Esophagus squamous epithelium (tissue), 5 donors: ENCODE measurements around the gene EPN2. TPM values are rescaled to one million over a fixed set of nuclear protein-coding genes. Genes with fewer than 3 reads are reported as not detected.

Experiments
- DNase-seq: peaks from one replicate; lab custom pipeline; 2025; lab: John Stamatoyannopoulos, UW
- H3K27ac ChIP-seq, 4 donors: fragments of 200-600 bp; sonication (generic); one replicate each; pipeline ENCODE4 v1.5.1; 2016 to 2019; ENCODE audit warnings: mild to moderate bottlenecking in 1 of 4
- H3K27me3 ChIP-seq, 4 donors: fragments of 200-600 bp; sonication (generic); 1 replicate in 3 of 4; 2 replicates in 1 of 4; pipeline versions ENCODE4 v1.5.1 to v1.6.0; 2017 to 2021; ENCODE audit warnings: antibody characterized with exemption in 1 of 4
- H3K36me3 ChIP-seq, 3 donors: fragments of 200-600 bp; sonication (generic); one replicate each; pipeline ENCODE4 v1.5.1; 2016 to 2019
- H3K4me1 ChIP-seq, 3 donors: fragments of 200-600 bp; sonication (generic); one replicate each; pipeline ENCODE4 v1.5.1; 2017 to 2019
- H3K4me3 ChIP-seq, 4 donors: fragments of 200-600 bp; sonication (generic); 1 replicate in 3 of 4; 2 replicates in 1 of 4; pipeline ENCODE4 v1.5.1; 2016 to 2019; ENCODE audit warnings: mild to moderate bottlenecking in 2 of 4, moderate library complexity in 1 of 4
- H3K9me3 ChIP-seq, 3 donors: fragments of 200-600 bp; sonication (generic); one replicate each; pipeline ENCODE4 v1.5.1; 2016 to 2019
- POLR2A ChIP-seq, 4 donors: fragments of 450-650 bp; IDR thresholded peaks; one replicate each; pipeline ENCODE4 v1.6.1; 2017; ENCODE audit warnings: antibody characterized with exemption in 4 of 4, mild to moderate bottlenecking in 4 of 4, moderate library complexity in 3 of 4
- WGBS, 2 donors: methylation state at CpG; one replicate each; pipeline ENCODE4 v1.1.5; 2018; 5-methylcytosine and 5-hydroxymethylcytosine counted together
- intact Hi-C: fragments of 100-400 bp; cut with DNase I; formaldehyde crosslinking; loops from one replicate; pipeline ENCODE4 v1.15.0; 2022
- total RNA-seq, 4 donors: library from RNA; depleted of rRNA; stranded (reverse); fragments of >200 nt; gene quantifications; one replicate each; pipeline ENCODE4 v1.1.0, GENCODE V29; 2016
- TF ChIP-seq, protein P1 (sequence below), 6 experiments: fragments of 450-650 bp in 4 of 6; fragments of 200-600 bp in 2 of 6; sonication (generic) in 2 of 6; IDR thresholded peaks; one replicate each; pipeline ENCODE4 v1.5.1; 2016 to 2019; ENCODE audit warnings: antibody characterized with exemption in 6 of 6, mild to moderate bottlenecking in 4 of 6, moderate library complexity in 4 of 6
- donor health status: DM: yes; HTN: yes; CAD: no.

The EPN2 gene
- total RNA-seq, 4 donors from 2014 or later: 24.2 to 61.4 (median 56.1) TPM

DNA sequence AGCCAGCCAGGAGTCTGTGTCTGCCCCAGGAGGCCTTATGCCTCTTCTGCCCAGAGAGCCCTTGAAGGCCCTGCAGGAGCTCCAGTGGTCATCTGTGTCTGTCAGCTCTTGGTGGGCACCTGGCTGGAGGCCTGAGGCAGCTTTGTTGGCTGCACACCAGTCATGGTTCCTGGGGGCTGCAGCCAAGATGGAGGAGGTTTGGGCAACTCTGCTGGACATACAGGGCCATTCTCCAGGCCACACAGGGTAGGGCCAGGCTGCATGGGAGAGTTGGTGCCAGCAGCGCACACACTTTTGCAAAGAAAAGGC lies 95.9 kb downstream of the EPN2 start:
- no peaks in the 10 kb centered on the region for H3K9me3 ChIP-seq
- no peak overlapping the region for H3K4me3 ChIP-seq
- no CpG with 5 or more reads among the region's 1 CpG for WGBS, 2 donors
- no peaks in the 10 kb centered on the region for H3K27me3 ChIP-seq
- intact Hi-C loops: no loop called here
- TF ChIP-seq, protein P1, sequence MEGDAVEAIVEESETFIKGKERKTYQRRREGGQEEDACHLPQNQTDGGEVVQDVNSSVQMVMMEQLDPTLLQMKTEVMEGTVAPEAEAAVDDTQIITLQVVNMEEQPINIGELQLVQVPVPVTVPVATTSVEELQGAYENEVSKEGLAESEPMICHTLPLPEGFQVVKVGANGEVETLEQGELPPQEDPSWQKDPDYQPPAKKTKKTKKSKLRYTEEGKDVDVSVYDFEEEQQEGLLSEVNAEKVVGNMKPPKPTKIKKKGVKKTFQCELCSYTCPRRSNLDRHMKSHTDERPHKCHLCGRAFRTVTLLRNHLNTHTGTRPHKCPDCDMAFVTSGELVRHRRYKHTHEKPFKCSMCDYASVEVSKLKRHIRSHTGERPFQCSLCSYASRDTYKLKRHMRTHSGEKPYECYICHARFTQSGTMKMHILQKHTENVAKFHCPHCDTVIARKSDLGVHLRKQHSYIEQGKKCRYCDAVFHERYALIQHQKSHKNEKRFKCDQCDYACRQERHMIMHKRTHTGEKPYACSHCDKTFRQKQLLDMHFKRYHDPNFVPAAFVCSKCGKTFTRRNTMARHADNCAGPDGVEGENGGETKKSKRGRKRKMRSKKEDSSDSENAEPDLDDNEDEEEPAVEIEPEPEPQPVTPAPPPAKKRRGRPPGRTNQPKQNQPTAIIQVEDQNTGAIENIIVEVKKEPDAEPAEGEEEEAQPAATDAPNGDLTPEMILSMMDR (IDR thresholded peaks at IDR 0.05): no peak
- TF ChIP-seq POLR2A (IDR thresholded peaks at IDR 0.05): no peak
- H3K36me3 ChIP-seq: peaks cover 6 to 95% (median 18%) of the 10 kb centered on the region in 3 donors
- DNase-seq: no peak
- H3K27ac ChIP-seq: no peak overlapping the region
- H3K4me1 ChIP-seq: peaks cover 0 to 15% (median 5%) of the 10 kb centered on the region in 3 donors

DNA sequence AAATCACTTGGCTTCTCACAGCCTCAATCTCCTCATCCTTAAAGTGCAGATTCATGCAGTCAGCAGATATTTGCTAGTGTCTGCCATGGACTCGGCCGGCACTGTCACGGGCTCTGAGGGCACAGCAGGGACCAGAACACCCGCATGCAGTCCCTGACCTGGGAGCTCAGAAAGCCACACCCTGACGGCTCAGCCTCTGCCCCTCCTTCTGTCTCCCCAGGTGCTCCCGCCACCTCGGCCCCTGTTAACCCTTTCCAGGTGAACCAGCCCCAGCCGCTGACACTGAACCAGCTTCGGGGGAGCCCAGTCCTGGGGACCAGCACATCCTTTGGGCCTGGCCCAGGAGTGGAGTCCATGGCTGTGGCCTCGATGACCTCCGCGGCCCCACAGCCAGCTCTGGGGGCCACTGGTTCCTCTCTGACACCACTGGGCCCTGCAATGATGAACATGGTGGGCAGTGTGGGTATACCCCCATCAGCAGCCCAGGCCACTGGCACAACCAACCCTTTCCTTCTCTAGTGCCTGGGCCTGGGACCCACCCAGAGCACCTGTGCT lies 96.6 kb downstream of the EPN2 start:
- no peak for TF ChIP-seq POLR2A (IDR thresholded peaks at IDR 0.05)
- TF ChIP-seq, protein P1 (IDR thresholded peaks at IDR 0.05): no peak
- peaks cover 0 to 17% (median 5%) of the 10 kb centered on the region in 3 donors for H3K4me1 ChIP-seq
- WGBS, 2 donors: 70 to 83% methylated on average over 2 to 7 of the region's 12 CpGs
- no peak overlapping the region for H3K27ac ChIP-seq
- peaks cover 6 to 88% (median 18%) of the 10 kb centered on the region in 3 donors for H3K36me3 ChIP-seq
- intact Hi-C loops: no loop called here
- no peaks in the 10 kb centered on the region for H3K9me3 ChIP-seq
- no peaks in the 10 kb centered on the region for H3K27me3 ChIP-seq
- DNase-seq: no peak
- no peak overlapping the region for H3K4me3 ChIP-seq

DNA sequence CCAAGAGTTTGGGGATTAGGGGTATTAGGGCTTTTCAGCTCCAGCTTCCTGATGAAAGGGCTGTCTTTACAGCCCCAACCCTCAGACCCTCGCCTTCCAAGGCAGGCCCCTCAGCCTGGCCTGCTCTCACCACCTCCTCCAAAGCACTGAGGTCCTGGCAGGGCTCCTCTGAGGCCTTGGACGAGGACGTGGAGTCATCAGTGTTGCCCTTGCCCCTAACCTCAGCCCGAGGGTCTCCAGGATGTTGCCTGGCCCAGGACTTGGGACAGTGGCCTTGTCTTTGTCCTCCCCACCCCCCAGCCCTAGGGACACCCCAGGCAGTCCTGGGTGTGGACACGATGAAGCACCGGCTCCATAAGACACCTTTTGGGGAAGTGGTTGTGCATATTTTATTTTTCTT lies 97.2 kb downstream of the EPN2 start:
- 40 to 84% methylated on average over 1 to 6 of the region's 6 CpGs for WGBS, 2 donors
- TF ChIP-seq, protein P1 (IDR thresholded peaks at IDR 0.05): no peak
- TF ChIP-seq POLR2A (IDR thresholded peaks at IDR 0.05): no peak
- intact Hi-C loops: no loop called here
- Histone ChIP-seq H3K27me3 (no peaks in the 10 kb centered on the region), H3K9me3 (no peaks in the 10 kb centered on the region), H3K4me1 (peaks cover 0 to 17% (median 5%) of the 10 kb centered on the region in 3 donors), H3K36me3 (peaks cover 6 to 83% (median 14%) of the 10 kb centered on the region in 3 donors), H3K4me3 (no peak overlapping the region), H3K27ac (no peak overlapping the region)
- DNase-seq: no peak

DNA sequence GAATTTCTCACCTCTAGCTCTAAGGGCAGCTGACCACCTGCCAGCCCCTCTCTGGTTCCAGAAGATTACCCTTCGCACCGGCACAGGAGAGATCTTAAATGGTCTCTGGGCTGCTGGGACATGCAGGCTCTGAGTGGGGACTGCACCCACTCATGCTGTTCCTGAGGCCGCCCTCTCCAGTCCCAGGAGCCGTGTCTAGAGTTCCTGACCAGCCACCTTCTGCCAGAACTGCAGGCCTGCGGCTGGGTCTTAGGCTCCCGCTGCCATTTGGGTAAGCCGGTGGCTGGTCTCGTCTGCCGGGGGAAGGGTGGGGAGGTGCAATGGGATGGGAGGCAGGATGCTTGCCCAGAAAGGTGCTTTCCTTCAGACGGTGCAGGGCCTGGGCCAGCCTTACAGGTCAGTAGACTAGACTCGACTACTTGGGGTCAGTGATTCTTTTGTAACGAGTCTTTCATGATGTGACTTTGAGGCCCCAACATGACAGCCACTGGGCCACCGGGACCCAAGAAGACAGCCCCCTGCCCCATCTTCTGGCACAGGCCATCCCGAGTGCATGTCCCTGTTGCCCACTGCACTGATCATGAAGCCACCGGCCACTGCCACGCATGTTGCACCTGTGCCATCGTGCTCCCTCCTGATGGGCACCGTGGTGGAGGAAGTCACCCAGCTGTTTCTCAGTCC lies 98.9 kb downstream of the EPN2 start:
- Histone ChIP-seq H3K9me3 (no peaks in the 10 kb centered on the region), H3K4me1 (peaks cover 0 to 18% (median 5%) of the 10 kb centered on the region in 3 donors), H3K27ac (no peak overlapping the region), H3K36me3 (peaks cover 6 to 65% (median 11%) of the 10 kb centered on the region in 3 donors), H3K4me3 (no peak overlapping the region), H3K27me3 (no peaks in the 10 kb centered on the region)
- intact Hi-C loops: no loop called here
- WGBS, 2 donors: 86 to 88% methylated on average over 9 to 11 of the region's 18 CpGs
- TF ChIP-seq, protein P1 (IDR thresholded peaks at IDR 0.05): no peak
- TF ChIP-seq POLR2A (IDR thresholded peaks at IDR 0.05): no peak
- no peak for DNase-seq

DNA sequence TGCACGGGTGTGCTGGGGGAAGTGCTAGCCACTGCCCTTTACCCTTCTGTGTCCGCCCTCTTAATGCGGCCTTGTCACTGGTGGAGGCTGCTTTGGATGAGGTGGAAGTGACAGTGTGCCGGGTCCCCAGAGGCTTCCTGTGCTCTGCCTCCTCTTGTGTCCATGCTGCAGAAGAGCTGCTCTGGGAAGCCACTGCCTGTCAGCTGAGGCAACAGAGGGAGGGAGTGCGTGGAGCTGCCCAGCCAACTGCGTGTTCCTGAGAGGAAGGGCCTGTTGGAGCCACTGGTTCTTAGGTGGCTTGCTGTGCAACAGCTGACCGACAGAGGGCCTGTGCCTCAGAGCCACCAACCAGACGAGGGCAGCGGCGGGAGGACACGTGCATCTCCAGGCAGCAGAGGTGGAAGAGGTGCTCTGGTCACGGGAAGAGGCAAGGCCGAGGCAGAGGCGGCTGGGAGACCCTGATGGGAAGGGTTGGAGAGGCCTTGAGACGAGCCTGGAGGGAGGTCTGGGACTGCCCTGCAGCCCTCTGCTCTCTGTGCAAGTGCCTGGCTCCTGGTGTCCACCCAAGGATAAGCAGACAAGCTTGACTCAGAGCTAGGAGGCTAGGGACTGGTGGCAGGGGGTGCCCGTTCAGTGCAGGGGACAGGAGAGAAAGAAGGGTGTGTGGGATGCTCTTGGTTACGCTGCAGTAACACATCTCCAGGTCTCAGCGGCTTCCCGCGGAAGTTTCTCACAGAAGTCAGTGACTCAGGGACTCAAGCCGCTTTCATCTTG lies 100.0 kb downstream of the EPN2 start:
- WGBS, 2 donors: 73 to 74% methylated on average over 6 to 12 of the region's 21 CpGs
- peaks cover 6 to 55% (median 11%) of the 10 kb centered on the region in 3 donors for H3K36me3 ChIP-seq
- TF ChIP-seq, protein P1 (IDR thresholded peaks at IDR 0.05): peak in 5 of 6 experiments; percentile 8 to 50 (median 20)
- TF ChIP-seq POLR2A (IDR thresholded peaks at IDR 0.05): no peak
- no peak for DNase-seq
- H3K4me3 ChIP-seq: no peak overlapping the region
- peaks cover 0 to 28% (median 11%) of the 10 kb centered on the region in 3 donors for H3K4me1 ChIP-seq
- no peaks in the 10 kb centered on the region for H3K27me3 ChIP-seq
- intact Hi-C loops: no loop called here
- H3K27ac ChIP-seq: peak overlapping the region in 1 of 4 donors; percentile 28
- H3K9me3 ChIP-seq: no peaks in the 10 kb centered on the region
